ENCODE measurements around the gene CALN1. TPM values are rescaled to one million over a fixed set of nuclear protein-coding genes. Genes with fewer than 3 reads are reported as not detected.

Gene CALN1
- total and polyA plus RNA-seq, 7 donors = 0.01 to 0.06 (median 0.02) TPM; not detected in 2

GRCh38 chr7:72325561-72325960 is 86.6 kb downstream of the CALN1 start:
- 84 to 90% (median 90%) methylated on average over 5 of the region's 5 CpGs for WGBS, 3 donors
- TF ChIP-seq CTCF (IDR thresholded peaks at IDR 0.05) = no peak
- Histone ChIP-seq H3K36me3 (ENCODE audit: insufficient read depth in 1 of 2, low read depth in 1 of 2) (no peaks in the 10 kb centered on the region), H3K27ac (no peak overlapping the region), H3K27me3 (ENCODE audit: insufficient read depth in 3 of 3, low read length in 2 of 3) (no peaks in the 10 kb centered on the region), H3K4me3 (no peak overlapping the region), H3K9me3 (no peaks in the 10 kb centered on the region), H3K4me1 (no peaks in the 10 kb centered on the region)
- no peak for DNase-seq
- no peak for ATAC-seq
- intact Hi-C loops (cut with DNase I) = no loop called here

- DNase-seq (no peak), ATAC-seq (no peak)
- intact Hi-C loops (cut with DNase I) = no loop called here
- H3K27ac ChIP-seq = no peak overlapping the region
- no peaks in the 10 kb centered on the region for H3K9me3 ChIP-seq
- no peaks in the 10 kb centered on the region for H3K4me1 ChIP-seq
- no peak overlapping the region for H3K4me3 ChIP-seq
- no peaks in the 10 kb centered on the region for H3K27me3 ChIP-seq (ENCODE audit: insufficient read depth in 3 of 3, low read length in 2 of 3)
- TF ChIP-seq CTCF (IDR thresholded peaks at IDR 0.05) = no peak
- 47 to 57% (median 49%) methylated on average over 7 of the region's 7 CpGs for WGBS, 3 donors
- H3K36me3 ChIP-seq (ENCODE audit: insufficient read depth in 1 of 2, low read depth in 1 of 2) = no peaks in the 10 kb centered on the region
Observed at GRCh38 chr7:72321637-72322036, 90.5 kb downstream of the CALN1 start.

GRCh38 chr7:72321081-72321480 is 91.1 kb downstream of the CALN1 start:
- Histone ChIP-seq H3K4me3 (no peak overlapping the region), H3K4me1 (no peaks in the 10 kb centered on the region), H3K9me3 (no peaks in the 10 kb centered on the region), H3K27me3 (ENCODE audit: insufficient read depth in 3 of 3, low read length in 2 of 3) (no peaks in the 10 kb centered on the region), H3K27ac (no peak overlapping the region), H3K36me3 (ENCODE audit: insufficient read depth in 1 of 2, low read depth in 1 of 2) (no peaks in the 10 kb centered on the region)
- intact Hi-C loops (cut with DNase I) = no loop called here
- ATAC-seq (no peak), DNase-seq (no peak)
- TF ChIP-seq CTCF (IDR thresholded peaks at IDR 0.05) = no peak
- 29 to 50% (median 33%) methylated on average over 8 of the region's 8 CpGs for WGBS, 3 donors

GRCh38 chr7:72317341-72317740 is 94.8 kb downstream of the CALN1 start:
- no peak for TF ChIP-seq CTCF (IDR thresholded peaks at IDR 0.05)
- ATAC-seq (no peak), DNase-seq (no peak)
- no peaks in the 10 kb centered on the region for H3K4me1 ChIP-seq
- no peak overlapping the region for H3K4me3 ChIP-seq
- no peak overlapping the region for H3K27ac ChIP-seq
- H3K9me3 ChIP-seq = no peaks in the 10 kb centered on the region
- intact Hi-C loops (cut with DNase I) = no loop called here
- H3K27me3 ChIP-seq (ENCODE audit: insufficient read depth in 3 of 3, low read length in 2 of 3) = no peaks in the 10 kb centered on the region
- 19 to 35% (median 30%) methylated on average over 2 of the region's 2 CpGs for WGBS, 3 donors
- no peaks in the 10 kb centered on the region for H3K36me3 ChIP-seq (ENCODE audit: insufficient read depth in 1 of 2, low read depth in 1 of 2)

GRCh38 chr7:72316148-72316547 is 96.0 kb downstream of the CALN1 start:
- H3K4me3 ChIP-seq = no peak overlapping the region
- no peaks in the 10 kb centered on the region for H3K27me3 ChIP-seq (ENCODE audit: insufficient read depth in 3 of 3, low read length in 2 of 3)
- ATAC-seq (no peak), DNase-seq (no peak)
- H3K9me3 ChIP-seq = no peaks in the 10 kb centered on the region
- intact Hi-C loops (cut with DNase I) = no loop called here
- H3K36me3 ChIP-seq (ENCODE audit: insufficient read depth in 1 of 2, low read depth in 1 of 2) = no peaks in the 10 kb centered on the region
- 86 to 90% (median 88%) methylated on average over 6 of the region's 6 CpGs for WGBS, 3 donors
- no peaks in the 10 kb centered on the region for H3K4me1 ChIP-seq
- H3K27ac ChIP-seq = no peak overlapping the region
- no peak for TF ChIP-seq CTCF (IDR thresholded peaks at IDR 0.05)

Measured in psoas muscle (tissue), 8 donors.